ENCODE data around the gene ITGB5.

DNA sequence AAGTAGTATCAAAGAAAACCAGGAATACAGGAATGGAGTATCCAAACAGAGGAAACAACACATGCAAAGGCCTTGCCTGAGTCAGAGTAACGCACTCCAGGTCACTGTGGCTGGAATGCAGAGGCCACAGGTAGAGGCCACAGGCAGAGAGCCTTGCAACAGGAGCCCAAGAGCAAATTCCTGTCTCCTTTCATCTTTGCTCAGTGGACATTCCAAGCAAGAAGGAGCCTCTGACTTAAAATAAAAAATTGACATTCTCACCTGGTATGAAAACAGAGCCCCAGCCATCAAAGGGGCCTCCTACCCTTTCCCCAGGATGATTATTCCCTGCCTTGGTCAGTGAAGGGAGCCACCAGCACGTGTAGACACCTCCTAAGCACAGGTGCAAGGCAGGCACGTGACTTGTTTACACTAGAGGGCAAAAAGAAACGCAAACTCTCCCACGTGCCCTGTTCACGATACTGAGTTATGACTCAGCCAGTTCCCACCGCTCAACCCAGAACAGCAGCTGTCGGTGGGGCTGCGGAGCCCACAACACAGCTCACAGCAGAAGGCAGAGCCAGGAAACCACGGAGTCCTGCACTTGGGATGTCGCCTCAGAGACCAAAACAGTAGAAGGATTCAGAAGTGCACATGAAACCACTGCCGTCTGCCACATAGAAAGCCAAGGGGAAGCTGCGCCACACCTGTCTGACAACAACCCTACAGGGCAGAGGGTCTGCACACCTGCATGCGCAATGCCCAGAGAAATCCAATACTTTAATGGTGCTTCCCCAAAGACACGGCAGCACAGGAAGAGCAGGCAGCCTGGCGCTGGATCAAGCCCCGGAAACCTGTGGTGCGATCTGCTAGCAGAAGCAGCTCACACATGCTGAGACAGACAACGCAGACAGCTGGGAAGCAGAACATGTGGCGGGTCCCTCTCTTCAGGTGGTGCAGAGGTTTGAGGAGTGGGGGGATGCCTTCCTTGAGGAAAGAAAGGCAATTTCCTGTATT is 52.1 kb downstream of the ITGB5 start:
- TF ChIP-seq, protein P1, sequence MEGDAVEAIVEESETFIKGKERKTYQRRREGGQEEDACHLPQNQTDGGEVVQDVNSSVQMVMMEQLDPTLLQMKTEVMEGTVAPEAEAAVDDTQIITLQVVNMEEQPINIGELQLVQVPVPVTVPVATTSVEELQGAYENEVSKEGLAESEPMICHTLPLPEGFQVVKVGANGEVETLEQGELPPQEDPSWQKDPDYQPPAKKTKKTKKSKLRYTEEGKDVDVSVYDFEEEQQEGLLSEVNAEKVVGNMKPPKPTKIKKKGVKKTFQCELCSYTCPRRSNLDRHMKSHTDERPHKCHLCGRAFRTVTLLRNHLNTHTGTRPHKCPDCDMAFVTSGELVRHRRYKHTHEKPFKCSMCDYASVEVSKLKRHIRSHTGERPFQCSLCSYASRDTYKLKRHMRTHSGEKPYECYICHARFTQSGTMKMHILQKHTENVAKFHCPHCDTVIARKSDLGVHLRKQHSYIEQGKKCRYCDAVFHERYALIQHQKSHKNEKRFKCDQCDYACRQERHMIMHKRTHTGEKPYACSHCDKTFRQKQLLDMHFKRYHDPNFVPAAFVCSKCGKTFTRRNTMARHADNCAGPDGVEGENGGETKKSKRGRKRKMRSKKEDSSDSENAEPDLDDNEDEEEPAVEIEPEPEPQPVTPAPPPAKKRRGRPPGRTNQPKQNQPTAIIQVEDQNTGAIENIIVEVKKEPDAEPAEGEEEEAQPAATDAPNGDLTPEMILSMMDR (IDR thresholded peaks at IDR 0.05; ENCODE audit: low read depth, low read length, missing input control) = no peak
- TF ChIP-seq GABPA (IDR thresholded peaks at IDR 0.05 in 1 of 2, conservative IDR thresholded peaks at IDR 0.05 in 1 of 2) (no peak), TAF1 (conservative IDR thresholded peaks at IDR 0.05) (no peak), SP1 (IDR thresholded peaks at IDR 0.05) (peak; percentile 38), EGR1 (IDR thresholded peaks at IDR 0.05; ENCODE audit: low read depth in 2 of 2) (peak in 1 of 2 donors; percentile 39), RAD21 (IDR thresholded peaks at IDR 0.05) (peak in 1 of 2 donors; percentile 60), RXRA (IDR thresholded peaks at IDR 0.05) (peak; percentile 6 to 75), JUND (IDR thresholded peaks at IDR 0.05) (peak; percentile 64 to 86), YY1 (IDR thresholded peaks at IDR 0.05) (peak; percentile 61)
- TF ChIP-seq, protein P2, sequence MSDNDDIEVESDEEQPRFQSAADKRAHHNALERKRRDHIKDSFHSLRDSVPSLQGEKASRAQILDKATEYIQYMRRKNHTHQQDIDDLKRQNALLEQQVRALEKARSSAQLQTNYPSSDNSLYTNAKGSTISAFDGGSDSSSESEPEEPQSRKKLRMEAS (IDR thresholded peaks at IDR 0.05) = peak; percentile 73
- TF ChIP-seq, protein P3, sequence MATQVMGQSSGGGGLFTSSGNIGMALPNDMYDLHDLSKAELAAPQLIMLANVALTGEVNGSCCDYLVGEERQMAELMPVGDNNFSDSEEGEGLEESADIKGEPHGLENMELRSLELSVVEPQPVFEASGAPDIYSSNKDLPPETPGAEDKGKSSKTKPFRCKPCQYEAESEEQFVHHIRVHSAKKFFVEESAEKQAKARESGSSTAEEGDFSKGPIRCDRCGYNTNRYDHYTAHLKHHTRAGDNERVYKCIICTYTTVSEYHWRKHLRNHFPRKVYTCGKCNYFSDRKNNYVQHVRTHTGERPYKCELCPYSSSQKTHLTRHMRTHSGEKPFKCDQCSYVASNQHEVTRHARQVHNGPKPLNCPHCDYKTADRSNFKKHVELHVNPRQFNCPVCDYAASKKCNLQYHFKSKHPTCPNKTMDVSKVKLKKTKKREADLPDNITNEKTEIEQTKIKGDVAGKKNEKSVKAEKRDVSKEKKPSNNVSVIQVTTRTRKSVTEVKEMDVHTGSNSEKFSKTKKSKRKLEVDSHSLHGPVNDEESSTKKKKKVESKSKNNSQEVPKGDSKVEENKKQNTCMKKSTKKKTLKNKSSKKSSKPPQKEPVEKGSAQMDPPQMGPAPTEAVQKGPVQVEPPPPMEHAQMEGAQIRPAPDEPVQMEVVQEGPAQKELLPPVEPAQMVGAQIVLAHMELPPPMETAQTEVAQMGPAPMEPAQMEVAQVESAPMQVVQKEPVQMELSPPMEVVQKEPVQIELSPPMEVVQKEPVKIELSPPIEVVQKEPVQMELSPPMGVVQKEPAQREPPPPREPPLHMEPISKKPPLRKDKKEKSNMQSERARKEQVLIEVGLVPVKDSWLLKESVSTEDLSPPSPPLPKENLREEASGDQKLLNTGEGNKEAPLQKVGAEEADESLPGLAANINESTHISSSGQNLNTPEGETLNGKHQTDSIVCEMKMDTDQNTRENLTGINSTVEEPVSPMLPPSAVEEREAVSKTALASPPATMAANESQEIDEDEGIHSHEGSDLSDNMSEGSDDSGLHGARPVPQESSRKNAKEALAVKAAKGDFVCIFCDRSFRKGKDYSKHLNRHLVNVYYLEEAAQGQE (IDR thresholded peaks at IDR 0.05) = peak; percentile 80

All from liver (tissue), 3 donors.